Fibroblast of lung (primary cell): ENCODE data around the gene LDLRAD4. TPM values are rescaled to one million over a fixed set of nuclear protein-coding genes. Genes with fewer than 3 reads are reported as not detected.

Experiments used
- DNase-seq, 2 donors: peaks; one replicate each; pipeline versions ENCODE4 v3.0.0 to v3.0.0-alpha.2; 2010; ENCODE audit warnings: low read depth in 2 of 2
- H2AFZ ChIP-seq: 2 replicates; pipeline ENCODE4 v1.5.1; 2012; ENCODE audit warnings: low read length, control low read depth, inconsistent platforms
- H3K27ac ChIP-seq: 2 replicates; pipeline ENCODE4 v1.5.1; 2011; ENCODE audit warnings: low read length, control low read depth; ENCODE audit not compliant: insufficient read depth
- H3K27me3 ChIP-seq: 2 replicates; pipeline ENCODE4 v1.5.1; 2011; ENCODE audit warnings: mild to moderate bottlenecking, low read length; ENCODE audit not compliant: control insufficient read depth, insufficient read depth
- H3K36me3 ChIP-seq: 2 replicates; pipeline ENCODE4 v1.5.1; 2011; ENCODE audit warnings: low read length; ENCODE audit not compliant: control insufficient read depth, insufficient read depth
- H3K4me1 ChIP-seq: 2 replicates; pipeline ENCODE4 v1.5.1; 2011; ENCODE audit warnings: low read length; ENCODE audit not compliant: control insufficient read depth, insufficient read depth; ENCODE audit errors: extremely low read depth
- H3K4me2 ChIP-seq: 2 replicates; pipeline ENCODE4 v1.5.1; 2011; ENCODE audit warnings: low read length, control low read depth; ENCODE audit not compliant: insufficient read depth; ENCODE audit errors: extremely low read depth
- H3K4me3 ChIP-seq, 4 experiments: fragments of 200-600 bp in 1 of 4; sonication (generic) in 1 of 4; replicated peaks in 1 of 4; 2 replicates each; pipeline ENCODE4 v1.5.1; 2011 to 2016; ENCODE audit warnings: low read length in 4 of 4, low read depth in 3 of 4, mild to moderate bottlenecking in 3 of 4, control low read depth in 2 of 4, inconsistent platforms in 1 of 4, mixed read lengths in 1 of 4; ENCODE audit not compliant: insufficient read depth in 1 of 4; ENCODE audit errors: control extremely low read depth in 1 of 4
- H3K79me2 ChIP-seq: 2 replicates; pipeline ENCODE4 v1.5.1; 2012; ENCODE audit warnings: mild to moderate bottlenecking, low read length, inconsistent platforms; ENCODE audit not compliant: control insufficient read depth, insufficient read depth
- H3K9ac ChIP-seq: 2 replicates; pipeline ENCODE4 v1.5.1; 2011; ENCODE audit warnings: mild to moderate bottlenecking, low read length, control low read depth; ENCODE audit not compliant: insufficient read depth
- H3K9me3 ChIP-seq: 2 replicates; pipeline ENCODE4 v1.5.1; 2012; ENCODE audit warnings: low read depth, low read length; ENCODE audit not compliant: control insufficient read depth, insufficient read depth
- H4K20me1 ChIP-seq: 2 replicates; pipeline ENCODE4 v1.5.1; 2011; ENCODE audit warnings: low read length; ENCODE audit not compliant: control insufficient read depth, insufficient read depth; ENCODE audit errors: extremely low read depth
- CTCF ChIP-seq, 2 donors: IDR thresholded peaks in 1 of 2; conservative IDR thresholded peaks in 1 of 2; 1 replicate in 1 of 2; 2 replicates in 1 of 2; pipeline ENCODE4 v1.5.1; 2011 to 2012; ENCODE audit warnings: low read length in 2 of 2, control low read depth in 1 of 2, inconsistent platforms in 1 of 2, low read depth in 1 of 2, mild to moderate bottlenecking in 1 of 2
- EZH2 ChIP-seq: IDR thresholded peaks from 2 replicates; pipeline ENCODE4 v1.5.1; 2012; ENCODE audit warnings: low read length, control low read depth, mild to moderate bottlenecking; ENCODE audit errors: missing control alignments
- polyA plus RNA-seq, 2 donors: library from polyadenylated mRNA; depleted of rRNA in 1 of 2; stranded (reverse) in 1 of 2; unstranded in 1 of 2; fragments of >200 nt; gene quantifications; 2 replicates each; pipeline ENCODE4 v1.2.1, GENCODE V29; 2011 to 2012; ENCODE audit warnings: missing spikeins in 1 of 2
- total RNA-seq: library from RNA; depleted of rRNA; stranded (reverse); fragments of >200 nt; gene quantifications from 2 replicates; pipeline ENCODE4 v1.2.1, GENCODE V29; 2014

The LDLRAD4 gene
- total and polyA plus RNA-seq, 2 donors (not counting 1 experiment from before 2014, with no cell fraction given), result not detected

- H3K27me3 ChIP-seq, result no peaks in the 10 kb centered on the region
- no peak overlapping the region for H3K9ac ChIP-seq
- no peaks in the 10 kb centered on the region for H3K4me1 ChIP-seq
- H4K20me1 ChIP-seq, result no peaks in the 10 kb centered on the region
- H3K4me3 ChIP-seq, result no peak overlapping the region
- no peak for DNase-seq
- no peak overlapping the region for H3K27ac ChIP-seq
- H3K36me3 ChIP-seq, result no peaks in the 10 kb centered on the region
- H3K79me2 ChIP-seq, result no peaks in the 10 kb centered on the region
- H2AFZ ChIP-seq, result no peak overlapping the region
- H3K9me3 ChIP-seq, result no peaks in the 10 kb centered on the region
- TF ChIP-seq EZH2 (no peak), CTCF (conservative IDR thresholded peaks at IDR 0.05 in 1 of 2, IDR thresholded peaks at IDR 0.05 in 1 of 2; ENCODE audit: low read depth in 1 of 2, low read length in 2 of 2) (no peak)
- no peak overlapping the region for H3K4me2 ChIP-seq
Observed at GRCh38 chr18:13364721-13365205, 146.2 kb downstream of the LDLRAD4 start.

DNA sequence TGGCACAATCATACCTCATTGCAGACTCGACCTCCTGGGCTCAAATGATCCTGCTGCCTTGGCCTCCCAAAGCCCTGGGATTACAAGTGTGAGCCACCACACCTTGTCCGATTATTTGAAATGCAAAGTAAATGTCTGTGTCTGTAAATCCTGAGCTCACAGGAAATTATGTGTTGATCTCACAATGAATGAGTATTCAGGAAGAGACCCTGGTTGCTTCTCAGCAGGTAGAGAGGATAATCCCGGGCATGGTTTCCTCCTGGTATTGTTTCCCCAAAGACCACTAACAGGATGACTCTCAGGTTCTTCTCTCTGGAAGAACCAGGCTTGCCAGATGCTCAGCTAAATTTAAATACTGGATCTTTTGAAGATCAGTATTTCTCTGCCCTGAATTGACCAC lies 147.6 kb downstream of the LDLRAD4 start:
- TF ChIP-seq CTCF (conservative IDR thresholded peaks at IDR 0.05 in 1 of 2, IDR thresholded peaks at IDR 0.05 in 1 of 2; ENCODE audit: low read depth in 1 of 2, low read length in 2 of 2) (no peak), EZH2 (no peak)
- H3K27me3 ChIP-seq, result no peaks in the 10 kb centered on the region
- no peak for DNase-seq
- H3K9ac ChIP-seq, result no peak overlapping the region
- no peaks in the 10 kb centered on the region for H3K79me2 ChIP-seq
- no peaks in the 10 kb centered on the region for H3K4me1 ChIP-seq
- no peak overlapping the region for H3K4me2 ChIP-seq
- H3K27ac ChIP-seq, result no peak overlapping the region
- H3K9me3 ChIP-seq, result no peaks in the 10 kb centered on the region
- no peaks in the 10 kb centered on the region for H4K20me1 ChIP-seq
- no peak overlapping the region for H3K4me3 ChIP-seq
- no peak overlapping the region for H2AFZ ChIP-seq
- H3K36me3 ChIP-seq, result no peaks in the 10 kb centered on the region

DNA sequence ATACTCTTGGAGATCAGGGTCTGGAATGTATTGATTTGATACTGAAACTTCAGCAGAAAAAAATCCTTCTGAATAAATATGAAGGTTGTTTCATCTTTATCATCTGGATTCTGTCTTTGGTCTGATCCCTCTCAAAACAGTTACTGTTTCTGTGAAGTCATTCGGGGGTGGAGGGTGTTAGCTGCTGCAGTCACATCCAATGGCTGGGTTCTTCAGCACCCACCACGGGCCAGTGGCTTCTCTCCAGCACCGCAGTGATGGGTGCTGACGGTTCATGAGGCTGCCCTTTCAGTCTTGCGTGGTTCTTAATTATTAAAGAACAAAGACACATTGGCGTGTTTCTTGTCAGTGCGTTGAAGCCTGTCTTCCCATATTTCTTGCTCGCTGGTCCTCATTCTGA lies 148.0 kb downstream of the LDLRAD4 start:
- Histone ChIP-seq H3K9ac (no peak overlapping the region), H3K4me1 (no peaks in the 10 kb centered on the region), H3K9me3 (no peaks in the 10 kb centered on the region), H4K20me1 (no peaks in the 10 kb centered on the region), H3K36me3 (no peaks in the 10 kb centered on the region), H3K4me3 (no peak overlapping the region), H3K27me3 (no peaks in the 10 kb centered on the region), H2AFZ (no peak overlapping the region), H3K4me2 (no peak overlapping the region), H3K79me2 (no peaks in the 10 kb centered on the region), H3K27ac (no peak overlapping the region)
- DNase-seq, result no peak
- no peak for TF ChIP-seq EZH2
- no peak for TF ChIP-seq CTCF (conservative IDR thresholded peaks at IDR 0.05 in 1 of 2, IDR thresholded peaks at IDR 0.05 in 1 of 2; ENCODE audit: low read depth in 1 of 2, low read length in 2 of 2)
